Astrocyte (in vitro differentiated cells and primary cell): ENCODE data around the gene SLX1A. TPM values are rescaled to one million over a fixed set of nuclear protein-coding genes. Genes with fewer than 3 reads are reported as not detected.

Source experiments
- DNase-seq: peaks from one replicate; pipeline ENCODE4 v3.0.0-alpha.2; 2010; ENCODE audit warnings: low read depth
- FAIRE-seq: peaks from 2 replicates; lab custom pipeline; 2011; peaks lifted over from hg19 to GRCh38; lab: Jason Lieb, UNC
- H2AFZ ChIP-seq: 2 replicates; pipeline ENCODE4 v1.6.0; 2012; ENCODE audit warnings: low read depth, low read length, inconsistent platforms
- H3K27ac ChIP-seq: 2 replicates; pipeline ENCODE4 v1.5.1; 2011; ENCODE audit warnings: low read depth, low read length, inconsistent platforms
- H3K27me3 ChIP-seq: 2 replicates; pipeline ENCODE4 v1.6.0; 2011; ENCODE audit warnings: low read length, inconsistent platforms; ENCODE audit not compliant: insufficient read depth
- H3K36me3 ChIP-seq: 2 replicates; pipeline ENCODE4 v1.5.1; 2011; ENCODE audit warnings: low read length, inconsistent platforms; ENCODE audit not compliant: insufficient read depth
- H3K4me1 ChIP-seq: 2 replicates; pipeline ENCODE4 v1.5.1; 2011; ENCODE audit warnings: low read length, inconsistent platforms; ENCODE audit not compliant: insufficient read depth
- H3K4me2 ChIP-seq: 2 replicates; pipeline ENCODE4 v1.6.0; 2012; ENCODE audit warnings: low read length, inconsistent platforms
- H3K4me3 ChIP-seq: 2 replicates; pipeline ENCODE4 v1.5.1; 2011; ENCODE audit warnings: low read depth, mild to moderate bottlenecking, low read length, inconsistent platforms; ENCODE audit not compliant: insufficient read depth
- H3K79me2 ChIP-seq: 2 replicates; pipeline ENCODE4 v1.6.0; 2012; ENCODE audit warnings: mild to moderate bottlenecking, low read length, inconsistent platforms; ENCODE audit not compliant: insufficient read depth
- H3K9ac ChIP-seq: 2 replicates; pipeline ENCODE4 v1.6.0; 2012; ENCODE audit warnings: mild to moderate bottlenecking, low read length, inconsistent platforms
- H3K9me3 ChIP-seq: 2 replicates; pipeline ENCODE4 v1.5.1; 2012; ENCODE audit warnings: low read depth, mild to moderate bottlenecking, low read length, inconsistent platforms; ENCODE audit not compliant: insufficient read depth
- H4K20me1 ChIP-seq: 2 replicates; pipeline ENCODE4 v1.6.0; 2012; ENCODE audit warnings: low read length, inconsistent platforms; ENCODE audit not compliant: insufficient read depth
- H3K27ac Mint-ChIP-seq: one replicate; pipeline ENCODE4 v1.8.0; 2021; ENCODE audit warnings: mild to moderate bottlenecking, mixed read lengths; ENCODE audit not compliant: unreplicated experiment
- H3K27me3 Mint-ChIP-seq: one replicate; pipeline ENCODE4 v1.8.0; 2021; ENCODE audit warnings: low read depth, mixed read lengths; ENCODE audit not compliant: unreplicated experiment
- H3K36me3 Mint-ChIP-seq: one replicate; pipeline ENCODE4 v1.8.0; 2021; ENCODE audit warnings: low read depth, mixed read lengths; ENCODE audit not compliant: unreplicated experiment
- H3K4me1 Mint-ChIP-seq: one replicate; pipeline ENCODE4 v1.8.0; 2021; ENCODE audit warnings: low read depth, mixed read lengths; ENCODE audit not compliant: unreplicated experiment
- H3K4me3 Mint-ChIP-seq: one replicate; pipeline ENCODE4 v1.8.0; 2021; ENCODE audit warnings: mild to moderate bottlenecking, moderate library complexity, mixed read lengths; ENCODE audit not compliant: unreplicated experiment
- H3K9me3 Mint-ChIP-seq: one replicate; pipeline ENCODE4 v1.8.0; 2021; ENCODE audit warnings: mild to moderate bottlenecking, mixed read lengths; ENCODE audit not compliant: unreplicated experiment
- CTCF ChIP-seq: IDR thresholded peaks from 2 replicates; pipeline ENCODE4 v1.5.1; 2011; ENCODE audit warnings: low read depth, mild to moderate bottlenecking, inconsistent platforms, low read length, moderate library complexity; ENCODE audit not compliant: insufficient read depth
- EZH2 ChIP-seq: IDR thresholded peaks from 2 replicates; pipeline ENCODE4 v1.6.1; 2012; ENCODE audit warnings: mild to moderate bottlenecking, low read length, inconsistent platforms; ENCODE audit not compliant: insufficient read depth
- total RNA-seq: library from RNA; stranded (reverse); gene quantifications from 2 replicates; pipeline ENCODE4 v1.2.1, GENCODE V29; 2021

The SLX1A gene
- total RNA-seq, 1 donor from 2014 or later: 10.9 TPM

GRCh38 chr16:30184096-30184890 lies 9.4 kb upstream of the SLX1A start:
- Mint-ChIP-seq H3K4me1 (no peaks in the 10 kb centered on the region), H3K36me3 (peaks cover 4% of the 10 kb centered on the region), H3K27me3 (peaks cover 16% of the 10 kb centered on the region), H3K4me3 (peak overlapping the region; percentile 60), H3K9me3 (no peaks in the 10 kb centered on the region), H3K27ac (no peak overlapping the region)
- H3K27ac ChIP-seq: no peak overlapping the region
- H3K4me2 ChIP-seq: peak overlapping the region; percentile 93
- no peak for DNase-seq
- FAIRE-seq: no peak
- peaks cover 10% of the 10 kb centered on the region for H3K4me1 ChIP-seq
- H2AFZ ChIP-seq: peak overlapping the region; percentile 34
- peak overlapping the region; percentile 38 for H3K9ac ChIP-seq
- TF ChIP-seq CTCF (no peak), EZH2 (no peak)
- no peaks in the 10 kb centered on the region for H3K9me3 ChIP-seq
- no peaks in the 10 kb centered on the region for H3K27me3 ChIP-seq
- no peaks in the 10 kb centered on the region for H3K79me2 ChIP-seq
- peak overlapping the region; percentile 62 for H3K4me3 ChIP-seq
- H4K20me1 ChIP-seq: peaks cover 3% of the 10 kb centered on the region
- no peaks in the 10 kb centered on the region for H3K36me3 ChIP-seq

GRCh38 chr16:30184891-30185682 lies 8.6 kb upstream of the SLX1A start:
- peak overlapping the region; percentile 93 for H3K4me2 ChIP-seq
- no peaks in the 10 kb centered on the region for H3K36me3 ChIP-seq
- Mint-ChIP-seq H3K27me3 (peaks cover 14% of the 10 kb centered on the region), H3K27ac (no peak overlapping the region), H3K4me3 (no peak overlapping the region), H3K36me3 (peaks cover 4% of the 10 kb centered on the region), H3K9me3 (no peaks in the 10 kb centered on the region), H3K4me1 (no peaks in the 10 kb centered on the region)
- H3K4me1 ChIP-seq: peaks cover 10% of the 10 kb centered on the region
- no peak overlapping the region for H3K9ac ChIP-seq
- H3K9me3 ChIP-seq: no peaks in the 10 kb centered on the region
- no peak for FAIRE-seq
- no peak for TF ChIP-seq CTCF
- TF ChIP-seq EZH2: no peak
- no peak for DNase-seq
- no peak overlapping the region for H3K27ac ChIP-seq
- no peaks in the 10 kb centered on the region for H3K27me3 ChIP-seq
- no peaks in the 10 kb centered on the region for H3K79me2 ChIP-seq
- no peak overlapping the region for H3K4me3 ChIP-seq
- H4K20me1 ChIP-seq: peaks cover 3% of the 10 kb centered on the region
- no peak overlapping the region for H2AFZ ChIP-seq
